ENCODE measurements around the gene ANKRD31. TPM values are rescaled to one million over a fixed set of nuclear protein-coding genes. Genes with fewer than 3 reads are reported as not detected.

Gene ANKRD31
- total RNA-seq, 1 experiment from 2014 or later, result 0.09 TPM

DNA sequence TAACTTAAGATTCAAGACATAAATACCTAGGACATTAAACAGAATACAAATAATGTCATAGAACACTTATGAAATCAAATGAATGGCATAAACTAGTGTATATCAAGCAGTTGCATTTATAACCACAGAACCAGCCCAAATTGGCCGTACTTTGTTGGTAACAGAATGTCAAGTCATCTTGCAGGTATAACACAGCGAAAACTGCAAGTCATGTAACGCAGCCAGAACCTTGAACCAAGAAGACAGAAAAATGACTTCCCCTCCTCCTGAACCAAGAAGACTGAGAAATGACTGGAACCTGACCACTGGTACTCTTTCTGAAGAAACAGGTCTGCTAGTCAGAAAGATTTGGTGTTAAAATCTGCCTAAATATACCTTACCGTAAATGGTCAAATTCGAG, 38.9 kb downstream of the ANKRD31 start:
- H3K4me1 Mint-ChIP-seq, result no peaks in the 10 kb centered on the region
- no peak for TF ChIP-seq CREB1 (CRISPR knock-in tag; IDR thresholded peaks at IDR 0.05)
- H3K9me3 Mint-ChIP-seq, result no peaks in the 10 kb centered on the region
- DNase-seq (ENCODE audit: low spot score), result no peak
- ChIA-PET CTCF (no interaction called here), POLR2A (no interaction called here)
- H3K36me3 Mint-ChIP-seq, result no peaks in the 10 kb centered on the region
- ATAC-seq, result no peak
- no peak overlapping the region for H3K27ac Mint-ChIP-seq
- H3K27me3 Mint-ChIP-seq (ENCODE audit: low read depth), result no peaks in the 10 kb centered on the region
- no peak overlapping the region for H3K4me3 Mint-ChIP-seq

DNA sequence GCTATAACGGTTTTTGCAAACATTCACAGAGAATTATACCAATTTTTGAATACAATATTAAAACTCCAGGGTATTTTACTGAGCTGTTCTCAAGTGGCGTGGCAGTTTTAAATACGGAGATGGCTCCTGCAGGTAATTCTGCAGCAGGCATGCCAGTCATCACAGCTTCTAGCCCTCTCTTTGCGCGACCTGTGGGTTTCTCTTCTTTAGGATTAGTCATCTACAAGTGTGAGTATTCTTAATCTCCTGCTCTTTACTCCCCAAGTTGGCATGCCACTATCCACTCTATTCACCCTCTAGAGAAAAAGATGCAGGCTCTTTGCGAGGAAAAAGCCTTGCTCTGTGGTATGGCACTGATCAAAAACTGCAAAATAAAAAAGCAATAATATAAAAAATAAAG, 43.9 kb downstream of the ANKRD31 start:
- Mint-ChIP-seq H3K27ac (no peak overlapping the region), H3K9me3 (no peaks in the 10 kb centered on the region), H3K4me1 (no peaks in the 10 kb centered on the region), H3K27me3 (ENCODE audit: low read depth) (no peaks in the 10 kb centered on the region), H3K4me3 (no peak overlapping the region), H3K36me3 (no peaks in the 10 kb centered on the region)
- TF ChIP-seq ZNF232 (CRISPR knock-in tag; IDR thresholded peaks at IDR 0.05) (no peak), ZNF138 (CRISPR knock-in tag; conservative IDR thresholded peaks at IDR 0.05) (no peak), FOXJ3 (CRISPR knock-in tag; IDR thresholded peaks at IDR 0.05; ENCODE audit: borderline replicate concordance) (no peak)
- TF ChIP-seq, protein P1, sequence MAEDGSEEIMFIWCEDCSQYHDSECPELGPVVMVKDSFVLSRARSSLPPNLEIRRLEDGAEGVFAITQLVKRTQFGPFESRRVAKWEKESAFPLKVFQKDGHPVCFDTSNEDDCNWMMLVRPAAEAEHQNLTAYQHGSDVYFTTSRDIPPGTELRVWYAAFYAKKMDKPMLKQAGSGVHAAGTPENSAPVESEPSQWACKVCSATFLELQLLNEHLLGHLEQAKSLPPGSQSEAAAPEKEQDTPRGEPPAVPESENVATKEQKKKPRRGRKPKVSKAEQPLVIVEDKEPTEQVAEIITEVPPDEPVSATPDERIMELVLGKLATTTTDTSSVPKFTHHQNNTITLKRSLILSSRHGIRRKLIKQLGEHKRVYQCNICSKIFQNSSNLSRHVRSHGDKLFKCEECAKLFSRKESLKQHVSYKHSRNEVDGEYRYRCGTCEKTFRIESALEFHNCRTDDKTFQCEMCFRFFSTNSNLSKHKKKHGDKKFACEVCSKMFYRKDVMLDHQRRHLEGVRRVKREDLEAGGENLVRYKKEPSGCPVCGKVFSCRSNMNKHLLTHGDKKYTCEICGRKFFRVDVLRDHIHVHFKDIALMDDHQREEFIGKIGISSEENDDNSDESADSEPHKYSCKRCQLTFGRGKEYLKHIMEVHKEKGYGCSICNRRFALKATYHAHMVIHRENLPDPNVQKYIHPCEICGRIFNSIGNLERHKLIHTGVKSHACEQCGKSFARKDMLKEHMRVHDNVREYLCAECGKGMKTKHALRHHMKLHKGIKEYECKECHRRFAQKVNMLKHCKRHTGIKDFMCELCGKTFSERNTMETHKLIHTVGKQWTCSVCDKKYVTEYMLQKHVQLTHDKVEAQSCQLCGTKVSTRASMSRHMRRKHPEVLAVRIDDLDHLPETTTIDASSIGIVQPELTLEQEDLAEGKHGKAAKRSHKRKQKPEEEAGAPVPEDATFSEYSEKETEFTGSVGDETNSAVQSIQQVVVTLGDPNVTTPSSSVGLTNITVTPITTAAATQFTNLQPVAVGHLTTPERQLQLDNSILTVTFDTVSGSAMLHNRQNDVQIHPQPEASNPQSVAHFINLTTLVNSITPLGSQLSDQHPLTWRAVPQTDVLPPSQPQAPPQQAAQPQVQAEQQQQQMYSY (CRISPR knock-in tag; IDR thresholded peaks at IDR 0.05), result no peak
- TF ChIP-seq, protein P2, sequence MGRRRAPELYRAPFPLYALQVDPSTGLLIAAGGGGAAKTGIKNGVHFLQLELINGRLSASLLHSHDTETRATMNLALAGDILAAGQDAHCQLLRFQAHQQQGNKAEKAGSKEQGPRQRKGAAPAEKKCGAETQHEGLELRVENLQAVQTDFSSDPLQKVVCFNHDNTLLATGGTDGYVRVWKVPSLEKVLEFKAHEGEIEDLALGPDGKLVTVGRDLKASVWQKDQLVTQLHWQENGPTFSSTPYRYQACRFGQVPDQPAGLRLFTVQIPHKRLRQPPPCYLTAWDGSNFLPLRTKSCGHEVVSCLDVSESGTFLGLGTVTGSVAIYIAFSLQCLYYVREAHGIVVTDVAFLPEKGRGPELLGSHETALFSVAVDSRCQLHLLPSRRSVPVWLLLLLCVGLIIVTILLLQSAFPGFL (CRISPR knock-in tag; IDR thresholded peaks at IDR 0.05; ENCODE audit: borderline replicate concordance), result no peak
- TF ChIP-seq, protein P3, sequence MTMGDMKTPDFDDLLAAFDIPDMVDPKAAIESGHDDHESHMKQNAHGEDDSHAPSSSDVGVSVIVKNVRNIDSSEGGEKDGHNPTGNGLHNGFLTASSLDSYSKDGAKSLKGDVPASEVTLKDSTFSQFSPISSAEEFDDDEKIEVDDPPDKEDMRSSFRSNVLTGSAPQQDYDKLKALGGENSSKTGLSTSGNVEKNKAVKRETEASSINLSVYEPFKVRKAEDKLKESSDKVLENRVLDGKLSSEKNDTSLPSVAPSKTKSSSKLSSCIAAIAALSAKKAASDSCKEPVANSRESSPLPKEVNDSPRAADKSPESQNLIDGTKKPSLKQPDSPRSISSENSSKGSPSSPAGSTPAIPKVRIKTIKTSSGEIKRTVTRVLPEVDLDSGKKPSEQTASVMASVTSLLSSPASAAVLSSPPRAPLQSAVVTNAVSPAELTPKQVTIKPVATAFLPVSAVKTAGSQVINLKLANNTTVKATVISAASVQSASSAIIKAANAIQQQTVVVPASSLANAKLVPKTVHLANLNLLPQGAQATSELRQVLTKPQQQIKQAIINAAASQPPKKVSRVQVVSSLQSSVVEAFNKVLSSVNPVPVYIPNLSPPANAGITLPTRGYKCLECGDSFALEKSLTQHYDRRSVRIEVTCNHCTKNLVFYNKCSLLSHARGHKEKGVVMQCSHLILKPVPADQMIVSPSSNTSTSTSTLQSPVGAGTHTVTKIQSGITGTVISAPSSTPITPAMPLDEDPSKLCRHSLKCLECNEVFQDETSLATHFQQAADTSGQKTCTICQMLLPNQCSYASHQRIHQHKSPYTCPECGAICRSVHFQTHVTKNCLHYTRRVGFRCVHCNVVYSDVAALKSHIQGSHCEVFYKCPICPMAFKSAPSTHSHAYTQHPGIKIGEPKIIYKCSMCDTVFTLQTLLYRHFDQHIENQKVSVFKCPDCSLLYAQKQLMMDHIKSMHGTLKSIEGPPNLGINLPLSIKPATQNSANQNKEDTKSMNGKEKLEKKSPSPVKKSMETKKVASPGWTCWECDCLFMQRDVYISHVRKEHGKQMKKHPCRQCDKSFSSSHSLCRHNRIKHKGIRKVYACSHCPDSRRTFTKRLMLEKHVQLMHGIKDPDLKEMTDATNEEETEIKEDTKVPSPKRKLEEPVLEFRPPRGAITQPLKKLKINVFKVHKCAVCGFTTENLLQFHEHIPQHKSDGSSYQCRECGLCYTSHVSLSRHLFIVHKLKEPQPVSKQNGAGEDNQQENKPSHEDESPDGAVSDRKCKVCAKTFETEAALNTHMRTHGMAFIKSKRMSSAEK (CRISPR knock-in tag; IDR thresholded peaks at IDR 0.05; ENCODE audit: borderline replicate concordance), result no peak
- TF ChIP-seq, protein P4, sequence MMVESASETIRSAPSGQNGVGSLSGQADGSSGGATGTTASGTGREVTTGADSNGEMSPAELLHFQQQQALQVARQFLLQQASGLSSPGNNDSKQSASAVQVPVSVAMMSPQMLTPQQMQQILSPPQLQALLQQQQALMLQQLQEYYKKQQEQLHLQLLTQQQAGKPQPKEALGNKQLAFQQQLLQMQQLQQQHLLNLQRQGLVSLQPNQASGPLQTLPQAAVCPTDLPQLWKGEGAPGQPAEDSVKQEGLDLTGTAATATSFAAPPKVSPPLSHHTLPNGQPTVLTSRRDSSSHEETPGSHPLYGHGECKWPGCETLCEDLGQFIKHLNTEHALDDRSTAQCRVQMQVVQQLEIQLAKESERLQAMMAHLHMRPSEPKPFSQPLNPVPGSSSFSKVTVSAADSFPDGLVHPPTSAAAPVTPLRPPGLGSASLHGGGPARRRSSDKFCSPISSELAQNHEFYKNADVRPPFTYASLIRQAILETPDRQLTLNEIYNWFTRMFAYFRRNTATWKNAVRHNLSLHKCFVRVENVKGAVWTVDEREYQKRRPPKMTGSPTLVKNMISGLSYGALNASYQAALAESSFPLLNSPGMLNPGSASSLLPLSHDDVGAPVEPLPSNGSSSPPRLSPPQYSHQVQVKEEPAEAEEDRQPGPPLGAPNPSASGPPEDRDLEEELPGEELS (CRISPR knock-in tag; IDR thresholded peaks at IDR 0.05), result no peak
- DNase-seq (ENCODE audit: low spot score) (no peak), ATAC-seq (no peak)
- CTCF ChIA-PET, result interaction anchor here (1.0 to 1.5 kb wide), 3 partner anchors 10 to 144 kb away, joined by 3 read pairs; partner anchors contain the start of gene HMGCR
- POLR2A ChIA-PET, result no interaction called here

DNA sequence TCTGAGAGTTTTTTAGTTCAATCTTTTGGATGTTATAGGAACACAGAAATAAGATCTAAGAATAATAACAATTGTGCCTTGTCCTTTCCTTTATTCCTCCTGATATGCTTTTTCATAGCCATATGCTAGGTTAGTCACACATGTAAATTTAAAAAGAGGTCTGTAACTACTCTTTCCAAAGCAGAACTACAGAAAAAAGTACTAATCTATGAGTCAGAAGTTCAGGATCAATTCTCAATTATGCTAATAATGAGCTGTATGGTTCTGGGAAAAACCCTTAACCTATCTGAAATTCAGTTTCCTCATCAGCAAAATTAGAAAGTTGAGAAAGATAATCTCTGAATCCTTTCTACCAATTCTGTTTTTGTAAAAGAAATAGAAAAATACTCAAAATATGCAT, 44.4 kb downstream of the ANKRD31 start:
- ATAC-seq (no peak), DNase-seq (ENCODE audit: low spot score) (no peak)
- Mint-ChIP-seq H3K9me3 (no peaks in the 10 kb centered on the region), H3K36me3 (no peaks in the 10 kb centered on the region), H3K27ac (no peak overlapping the region), H3K27me3 (ENCODE audit: low read depth) (no peaks in the 10 kb centered on the region), H3K4me3 (no peak overlapping the region), H3K4me1 (no peaks in the 10 kb centered on the region)
- ChIA-PET POLR2A (no interaction called here), CTCF (interaction anchor here (1.0 to 1.5 kb wide), 3 partner anchors 10 to 145 kb away, joined by 3 read pairs; partner anchors contain the start of gene HMGCR)
- no peak for TF ChIP-seq NFATC4 (CRISPR knock-in tag; IDR thresholded peaks at IDR 0.05)
- TF ChIP-seq OVOL2 (CRISPR knock-in tag; IDR thresholded peaks at IDR 0.05; ENCODE audit: borderline replicate concordance), result no peak
- no peak for TF ChIP-seq TEAD4 (CRISPR knock-in tag; IDR thresholded peaks at IDR 0.05)
- TF ChIP-seq IRF2 (CRISPR knock-in tag; IDR thresholded peaks at IDR 0.05; ENCODE audit: borderline replicate concordance, low read depth), result no peak

All from WTC11 (cell line).